Measurements from ENCODE around the gene ZC3H18.

Gene ZC3H18

DNA sequence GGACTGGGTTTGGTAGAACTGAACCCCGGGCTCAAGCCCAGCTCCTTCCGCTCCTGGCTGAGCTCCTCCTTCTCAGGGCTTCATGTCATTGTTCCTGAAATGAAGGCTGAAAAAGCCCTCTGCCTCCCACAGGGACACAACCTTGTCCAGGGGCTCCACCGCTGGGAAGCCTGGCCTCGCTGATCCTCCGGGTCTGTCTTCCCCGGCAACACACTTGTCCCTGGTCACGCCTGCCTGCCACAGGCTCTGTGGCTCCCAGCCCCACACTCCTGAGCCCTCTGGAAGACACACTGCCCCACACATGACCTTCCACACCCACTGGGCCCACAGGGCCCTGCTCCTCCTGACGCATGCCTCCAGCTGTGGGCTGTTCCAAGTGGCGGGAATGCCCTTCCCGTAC, 18.0 kb upstream of the ZC3H18 start:
- DNase-seq = no peak

DNA sequence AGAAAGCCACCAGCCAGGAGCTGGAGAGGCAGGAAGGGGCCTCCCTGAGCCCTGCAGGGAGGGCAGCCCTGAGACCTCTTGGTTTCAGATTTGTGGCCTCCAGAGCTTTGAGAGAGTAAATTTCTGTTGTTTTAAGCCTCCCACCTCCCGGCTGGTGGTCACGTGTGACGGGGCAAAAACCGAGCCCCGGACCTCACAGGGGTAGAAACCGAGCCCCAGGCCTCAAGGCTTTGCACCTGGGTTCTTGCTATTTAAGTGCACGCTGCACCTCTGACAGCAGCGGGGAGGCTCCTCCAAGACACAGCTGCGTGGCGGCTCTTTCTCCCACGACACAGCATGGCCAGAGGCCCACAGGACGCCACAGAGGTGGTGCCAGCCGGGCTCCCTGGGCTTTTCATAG, 17.4 kb upstream of the ZC3H18 start:
- DNase-seq = no peak

DNA sequence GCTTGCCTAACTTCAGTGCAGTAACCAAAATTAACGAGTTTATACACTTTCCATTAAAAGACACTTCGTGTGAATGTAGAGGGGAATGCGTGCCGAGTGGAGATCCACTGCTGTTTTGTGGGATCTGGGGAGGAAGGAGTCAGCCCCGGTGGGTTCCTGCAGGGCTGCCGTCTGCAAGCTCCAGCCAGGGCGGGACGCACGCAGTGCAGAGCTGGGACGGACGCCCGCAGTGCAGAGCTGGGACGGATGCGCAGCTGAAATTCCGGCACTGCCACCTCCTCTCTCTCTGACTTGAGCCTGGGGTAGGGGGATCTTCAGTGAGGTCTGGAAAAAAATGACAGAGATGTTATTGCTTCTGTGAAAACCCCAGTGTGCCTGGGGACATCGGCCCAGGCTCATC, 16.5 kb upstream of the ZC3H18 start:
- no peak for DNase-seq

DNA sequence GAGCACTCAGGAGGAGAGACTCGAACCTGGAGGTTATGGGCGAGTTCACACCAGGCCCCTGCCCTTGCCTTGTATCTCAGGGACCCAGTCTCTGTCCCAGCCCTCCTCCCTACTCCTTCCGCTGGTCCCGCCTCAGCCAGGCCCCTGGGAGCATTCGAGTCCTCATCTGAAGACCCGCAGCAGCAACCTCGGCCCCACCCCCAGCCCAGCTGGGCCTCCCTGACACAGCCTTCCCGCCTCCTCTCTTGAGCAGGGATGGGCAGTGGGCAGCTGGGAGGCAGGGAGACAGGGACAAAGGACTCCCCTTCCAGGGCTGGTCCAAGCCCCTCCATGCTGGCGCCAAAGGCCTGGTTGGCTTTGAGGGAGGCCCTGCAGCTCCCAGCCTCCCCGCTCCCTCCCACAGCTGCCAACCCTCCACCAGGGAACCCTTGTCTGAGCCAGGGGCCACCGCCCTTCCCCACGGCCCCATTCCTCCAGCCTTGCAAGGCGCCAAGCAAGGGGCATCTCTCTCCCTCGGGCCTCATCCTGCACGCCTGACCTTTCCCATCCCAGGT, 15.4 kb upstream of the ZC3H18 start:
- DNase-seq = no peak

DNA sequence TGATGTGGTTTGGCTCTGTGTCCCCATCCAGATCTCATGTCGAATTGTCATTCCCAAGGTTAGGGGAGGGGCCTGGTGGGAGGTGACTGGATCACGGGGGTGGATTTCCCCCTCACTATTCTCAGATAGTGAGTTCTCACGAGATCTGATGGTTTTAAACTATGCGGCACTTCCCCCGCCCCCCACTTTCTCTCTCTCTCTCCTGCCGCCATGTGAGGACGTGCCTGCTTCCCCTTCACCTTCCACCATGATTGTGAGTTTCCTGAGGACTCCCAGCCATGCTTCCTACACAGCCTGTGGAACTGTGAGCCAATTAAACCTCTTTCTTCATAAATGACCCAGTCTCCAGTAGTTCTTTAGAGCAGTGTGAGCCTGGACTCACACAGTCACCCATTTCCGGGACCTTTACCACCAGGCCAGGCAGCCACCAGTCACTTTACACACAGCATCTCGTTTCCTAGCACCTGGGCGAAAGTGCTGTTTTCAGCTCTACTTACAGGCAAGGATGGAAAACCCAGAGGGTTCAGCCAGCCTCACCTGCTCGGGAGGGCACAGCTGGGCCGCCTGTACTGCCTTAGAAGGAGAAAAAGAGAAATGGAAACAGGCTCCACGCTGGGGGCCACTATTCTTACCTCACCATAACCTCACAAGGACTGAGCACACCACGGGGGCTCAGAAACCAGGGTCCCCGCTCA, 13.8 kb upstream of the ZC3H18 start:
- no peak for DNase-seq

DNA sequence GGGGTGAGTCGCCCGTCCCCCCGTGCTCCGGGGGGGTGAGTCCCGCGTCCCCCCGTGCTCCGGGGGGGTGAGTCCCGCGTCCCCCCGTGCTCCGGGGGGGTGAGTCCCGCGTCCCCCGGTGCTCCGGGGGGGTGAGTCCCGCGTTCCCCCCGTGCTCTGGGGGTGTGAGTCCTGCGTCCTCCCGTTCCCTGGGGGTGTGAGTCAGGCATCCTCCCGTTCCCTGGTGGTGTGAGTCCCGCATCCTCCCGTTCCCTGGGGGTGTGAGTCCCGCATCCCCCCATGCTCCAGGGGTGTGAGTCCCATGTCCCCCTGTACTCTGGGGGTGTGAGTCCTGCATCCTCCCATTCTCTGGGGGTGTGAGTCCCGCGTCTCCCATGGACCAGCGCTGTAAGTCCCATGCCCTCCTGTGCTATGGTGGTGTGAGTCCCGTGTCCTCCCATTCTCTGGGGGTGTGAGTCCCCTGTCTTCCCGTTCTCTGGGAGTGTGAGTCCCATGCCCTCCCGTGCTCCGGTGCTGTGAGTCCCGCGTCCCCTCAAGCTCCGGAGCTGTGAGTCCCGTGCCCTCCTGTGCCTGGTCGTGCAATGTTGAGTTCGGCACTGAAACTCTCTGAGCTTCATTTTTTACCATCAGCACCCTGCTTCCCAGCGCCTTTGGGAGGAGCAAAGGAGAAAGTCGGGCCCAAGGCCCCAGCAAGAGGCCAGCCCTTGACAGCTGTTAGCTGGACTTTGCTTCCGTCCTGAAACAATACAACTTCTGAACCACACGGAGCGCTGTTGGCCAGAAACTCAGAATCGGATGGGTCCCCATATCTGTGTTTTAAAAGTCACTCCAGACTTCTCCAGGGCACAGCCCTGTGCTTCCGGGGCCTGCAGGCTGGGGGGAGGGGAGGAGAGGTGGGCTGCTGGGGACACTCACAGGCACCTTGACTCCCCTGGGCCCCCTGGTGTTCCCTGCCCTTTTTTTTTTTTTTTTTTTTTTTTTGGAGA, 11.5 kb upstream of the ZC3H18 start:
- no peak for DNase-seq

DNA sequence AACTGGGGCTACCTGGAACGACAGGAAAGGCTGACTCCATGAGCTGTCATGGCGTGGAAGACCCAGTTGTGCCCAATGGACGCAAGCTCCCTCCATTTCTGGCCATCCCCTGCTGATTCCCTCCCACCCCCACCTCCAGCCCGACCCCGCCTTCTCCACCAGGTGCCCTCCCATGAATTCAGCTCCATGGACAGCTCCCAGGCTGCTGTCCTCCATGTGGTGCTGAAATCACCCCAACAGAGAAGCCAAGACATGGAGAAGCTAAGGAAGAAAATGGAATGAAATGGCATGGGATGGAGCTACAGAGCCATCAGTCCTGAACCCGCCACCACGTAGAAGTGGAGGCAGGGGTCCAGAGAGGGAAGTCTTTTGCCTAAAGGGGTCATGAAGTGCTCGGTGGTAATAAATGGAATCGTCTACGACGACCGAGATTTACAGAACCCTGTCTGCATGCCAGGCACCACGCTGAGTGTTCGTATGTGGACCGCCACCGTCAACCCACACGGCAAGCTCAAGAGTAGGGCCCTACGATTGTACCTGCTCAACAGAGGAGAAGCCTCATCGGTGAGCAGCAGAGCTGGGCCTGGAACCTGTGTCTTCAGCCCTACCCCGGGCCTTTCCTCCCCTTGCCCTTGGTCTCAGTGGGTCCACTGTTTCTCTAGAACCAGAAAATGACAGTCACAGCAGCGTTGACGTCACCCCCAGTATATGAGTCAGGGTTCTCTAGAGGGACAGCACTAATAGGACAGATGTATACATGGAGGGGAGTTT, 9.3 kb upstream of the ZC3H18 start:
- no peak for DNase-seq

DNA sequence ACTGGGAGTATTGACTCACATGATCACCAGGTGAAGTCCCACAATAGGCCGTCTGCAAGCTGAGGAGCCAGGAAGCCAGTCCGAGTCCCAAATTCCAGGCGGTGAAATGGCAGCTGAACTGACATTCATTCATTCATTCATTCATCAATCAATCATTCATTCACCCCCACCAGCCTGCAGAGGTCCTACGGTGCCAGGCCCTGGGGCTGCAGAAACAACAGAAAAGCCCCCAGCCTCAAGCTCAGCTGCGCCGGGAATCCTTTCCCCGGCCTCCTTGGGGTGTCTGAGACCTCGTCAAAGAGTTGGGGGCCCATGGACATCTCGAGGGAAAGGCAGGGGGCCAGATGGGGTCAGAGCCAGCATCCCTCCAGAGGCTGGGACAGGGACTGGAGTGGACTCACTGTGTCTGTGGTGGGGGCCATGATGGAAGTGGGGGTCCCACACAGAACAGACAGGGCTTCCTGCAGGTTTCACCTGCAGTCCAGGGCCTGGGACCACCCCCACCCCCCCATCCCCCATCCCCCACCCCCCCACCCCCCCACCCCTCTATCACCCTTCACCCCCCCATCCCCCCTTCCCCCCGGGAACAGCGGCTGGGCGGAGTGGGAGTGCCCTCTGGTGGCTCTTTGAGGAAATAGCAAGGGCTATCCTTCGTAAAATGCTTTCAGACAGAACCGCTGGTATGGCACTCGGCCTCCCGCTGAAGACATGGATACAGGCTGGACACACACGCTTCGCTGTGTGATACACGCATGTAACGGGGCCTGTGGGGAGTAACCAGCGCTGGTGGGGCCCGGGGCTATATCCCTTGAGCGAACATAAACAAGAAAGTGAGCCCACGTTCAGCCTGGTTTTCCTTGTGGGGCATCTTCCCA, 8.5 kb upstream of the ZC3H18 start:
- DNase-seq = peak; percentile 46

DNA sequence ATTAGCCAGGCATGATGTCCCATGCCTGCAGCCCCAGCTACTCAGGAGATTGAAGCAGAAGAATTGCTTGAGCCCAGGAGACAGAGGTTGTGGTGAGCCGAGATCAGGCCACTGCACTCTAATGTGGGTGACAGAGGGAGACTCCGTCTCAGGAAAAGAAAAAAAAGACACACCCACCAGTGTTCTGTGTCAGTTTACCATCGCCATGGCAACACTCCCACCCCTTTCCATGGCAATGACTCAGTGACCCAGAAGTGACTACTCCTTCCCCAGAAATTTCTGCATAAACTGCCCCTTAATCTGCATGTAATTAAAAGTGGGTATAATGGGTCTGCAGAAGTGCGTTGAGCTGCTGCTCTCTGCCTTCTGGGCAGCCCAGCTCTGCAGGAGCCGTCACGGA, 4.0 kb upstream of the ZC3H18 start:
- DNase-seq = no peak

DNA sequence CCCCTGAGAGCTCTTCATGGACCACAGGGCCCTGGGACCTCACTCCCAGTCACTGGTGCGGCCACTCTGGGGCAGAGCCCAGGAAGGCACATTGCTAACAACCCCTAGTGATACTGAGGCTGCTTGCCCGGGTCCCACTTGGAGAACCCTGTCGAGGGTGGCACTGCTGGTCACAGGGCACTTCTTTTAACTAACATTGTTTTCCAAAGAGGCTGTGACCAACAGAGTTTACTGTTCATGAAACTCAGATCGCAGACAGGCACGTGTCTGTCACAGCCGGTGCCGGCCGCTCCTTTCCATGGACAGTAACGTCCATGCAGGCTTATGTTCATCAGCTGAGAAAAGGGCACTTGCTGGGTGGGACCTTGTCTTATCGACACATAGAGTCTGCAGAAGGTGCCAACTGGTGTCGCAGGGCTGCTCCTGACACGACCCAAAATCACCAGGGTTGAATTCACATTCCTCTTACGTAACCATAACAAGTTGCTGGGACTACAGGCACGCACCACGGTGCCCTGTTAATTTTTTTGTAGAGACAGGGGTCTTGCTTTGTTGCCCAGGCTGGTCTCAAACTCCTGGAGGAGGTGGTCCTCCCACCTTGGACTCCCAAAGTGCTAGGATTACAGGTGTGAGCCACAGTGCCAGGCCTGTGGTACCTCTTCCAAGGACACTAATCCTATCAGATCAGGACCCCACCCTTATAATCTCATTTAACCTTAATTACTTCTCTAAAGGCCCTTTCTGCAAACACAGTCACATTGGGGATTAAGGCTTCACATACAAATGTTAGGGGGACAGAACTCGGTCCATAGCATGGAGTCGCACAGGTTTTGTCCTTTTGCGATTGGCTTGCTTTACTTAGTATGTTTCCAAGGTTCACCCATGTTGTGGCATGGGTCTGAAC, 1.2 kb upstream of the ZC3H18 start:
- DNase-seq = no peak

DNA sequence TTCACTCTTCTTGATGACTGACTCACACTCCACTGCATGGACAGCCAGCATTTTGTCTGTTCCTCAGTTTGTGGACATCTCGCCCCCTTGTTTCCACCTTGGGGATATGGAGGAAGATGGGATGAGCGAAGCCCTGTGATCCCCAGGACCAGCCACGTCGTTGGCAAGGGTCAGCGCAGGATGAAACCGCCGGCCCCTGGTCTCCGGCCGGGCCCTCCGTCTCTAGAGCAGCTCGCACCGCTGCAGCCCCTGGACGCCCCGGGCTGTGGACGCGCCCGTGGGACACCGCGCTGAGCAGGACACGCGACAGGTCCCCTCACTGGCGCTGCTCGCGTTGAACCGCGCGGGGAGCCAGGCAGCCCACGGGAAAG, 604 bp upstream of the ZC3H18 start:
- DNase-seq = no peak

DNA sequence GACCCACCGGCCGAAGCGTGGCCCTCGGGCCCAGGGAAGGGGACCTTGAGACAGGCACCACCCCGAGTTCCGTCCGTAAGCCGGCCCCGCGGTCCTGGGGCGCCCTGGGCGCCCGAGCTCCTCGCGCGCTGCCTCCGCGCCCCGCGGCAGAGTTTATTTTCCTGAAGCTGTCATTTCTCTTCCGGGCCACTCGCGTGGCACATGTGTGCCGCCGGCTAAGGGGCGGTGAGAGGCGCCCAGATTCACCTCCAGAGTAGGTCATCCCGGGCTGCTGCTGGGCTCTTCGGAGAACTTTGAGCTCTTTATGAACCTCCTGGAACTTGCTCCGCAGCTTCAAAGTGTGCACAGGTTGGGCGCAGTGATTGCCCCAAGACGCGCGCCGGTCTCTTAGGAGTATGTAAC, 489 bp downstream of the ZC3H18 start:
- peak; percentile 48 for DNase-seq

DNA sequence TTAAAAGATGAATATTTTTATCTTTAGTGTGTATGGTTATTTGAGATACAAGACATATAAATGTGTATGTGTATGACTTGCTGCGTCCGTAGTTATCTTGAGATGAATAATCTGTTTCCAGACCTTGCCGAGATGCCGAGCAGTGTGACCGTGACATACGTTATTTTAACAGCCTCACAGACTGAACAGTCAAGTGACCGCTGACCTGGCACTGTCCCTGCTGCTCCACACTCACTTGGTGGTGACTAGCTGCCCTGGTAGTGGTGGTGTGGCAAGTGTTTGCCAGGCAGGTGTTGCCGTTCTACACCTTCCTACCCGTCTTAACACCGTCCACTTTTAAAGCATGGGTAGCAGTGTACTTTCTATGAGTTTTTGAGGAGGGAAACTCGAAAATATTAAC, 5.0 kb downstream of the ZC3H18 start:
- DNase-seq = no peak

DNA sequence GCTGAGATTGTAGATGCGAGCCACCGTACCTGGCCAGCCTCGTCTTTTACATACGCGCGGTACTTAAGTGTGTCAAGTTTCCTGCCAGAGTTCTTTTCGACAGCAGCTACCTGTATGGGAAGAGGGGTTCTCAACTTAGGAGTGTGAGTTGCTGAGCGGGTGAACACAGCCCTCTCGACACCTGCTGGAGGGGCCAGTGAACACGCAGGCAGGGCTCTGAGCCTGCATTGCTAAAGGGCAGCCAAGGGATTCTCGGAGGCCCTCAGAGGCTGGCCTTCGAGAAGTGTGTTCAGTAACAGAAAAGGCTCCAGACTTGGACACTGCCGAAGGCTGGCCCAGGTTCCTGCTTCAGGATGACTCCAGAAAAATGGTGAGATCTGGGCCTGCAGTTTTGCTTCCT, 6.1 kb downstream of the ZC3H18 start:
- DNase-seq = no peak

DNA sequence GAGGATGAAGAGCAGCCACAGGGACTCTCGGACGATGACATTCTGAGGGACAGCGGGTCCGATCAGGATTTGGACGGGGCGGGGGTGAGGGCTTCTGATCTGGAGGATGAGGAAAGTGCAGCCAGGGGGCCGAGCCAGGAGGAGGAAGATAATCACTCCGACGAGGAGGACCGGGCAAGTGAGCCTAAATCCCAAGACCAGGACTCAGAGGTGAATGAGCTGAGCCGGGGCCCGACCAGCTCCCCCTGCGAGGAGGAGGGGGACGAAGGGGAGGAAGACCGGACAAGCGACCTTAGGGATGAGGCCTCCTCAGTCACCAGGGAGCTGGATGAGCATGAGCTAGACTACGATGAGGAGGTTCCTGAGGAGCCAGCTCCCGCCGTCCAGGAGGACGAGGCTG, 7.0 kb downstream of the ZC3H18 start:
- DNase-seq = no peak

DNA sequence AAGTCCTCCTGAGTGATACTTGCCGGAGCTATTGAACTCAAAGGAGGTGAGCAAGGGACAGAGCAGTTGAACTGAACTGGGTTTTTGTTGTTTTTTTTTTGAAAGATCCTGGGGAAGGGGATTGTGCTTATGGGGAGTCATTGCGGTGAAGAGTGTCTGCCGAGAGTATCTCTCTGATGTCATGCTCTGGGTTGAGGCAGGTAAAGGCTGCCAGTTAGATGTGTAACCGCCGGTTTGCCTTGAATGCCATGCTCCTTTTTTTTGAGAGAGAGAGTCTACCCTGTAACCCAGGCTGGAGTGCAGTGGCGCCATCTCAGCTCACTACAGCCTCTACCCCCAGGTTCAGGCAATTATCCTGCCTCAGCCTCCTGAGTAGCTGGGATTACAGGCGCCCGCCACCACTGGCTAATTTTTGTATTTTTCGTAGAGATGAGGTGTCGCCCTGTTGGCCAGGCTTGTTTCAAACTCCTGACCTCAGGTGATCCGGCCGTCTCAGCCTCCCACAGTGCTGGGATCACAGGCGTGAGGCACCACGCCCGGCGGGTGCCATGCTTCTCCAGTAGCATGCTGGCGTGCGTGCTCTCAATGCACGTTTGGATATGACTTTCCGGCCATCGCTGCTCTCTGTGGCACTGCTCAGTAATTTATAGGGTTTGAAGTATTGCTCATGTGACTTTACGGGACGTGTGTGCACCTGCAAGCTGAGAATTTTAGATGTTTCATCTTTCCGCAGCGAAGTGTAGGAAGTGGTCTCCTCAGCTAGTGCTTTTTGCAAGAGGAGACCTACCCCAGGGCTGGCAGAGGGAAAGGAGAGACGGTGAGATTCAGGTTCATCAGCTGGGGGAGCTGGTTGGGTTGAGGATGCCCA, 8.5 kb downstream of the ZC3H18 start:
- DNase-seq = no peak

DNA sequence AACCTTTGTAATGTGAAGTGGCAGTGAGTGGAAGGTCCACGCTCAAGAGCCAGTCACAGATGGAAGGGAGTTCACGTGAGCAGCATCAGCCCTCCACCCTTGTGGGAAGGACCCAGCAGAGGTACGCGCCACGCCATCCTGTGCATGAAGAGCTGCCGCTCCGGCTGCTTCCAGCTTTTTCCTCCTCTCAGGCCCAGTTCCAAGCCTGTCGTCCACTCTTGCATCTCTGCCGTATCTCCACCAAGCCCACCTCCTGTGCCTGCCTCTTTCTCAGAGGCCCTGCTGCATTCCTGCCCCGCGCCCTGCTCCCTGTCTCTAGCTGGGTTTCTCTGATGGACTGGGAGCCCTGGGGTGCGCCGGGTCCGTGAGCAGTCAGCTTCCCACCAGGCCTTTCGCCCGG, 10.2 kb downstream of the ZC3H18 start:
- no peak for DNase-seq

DNA sequence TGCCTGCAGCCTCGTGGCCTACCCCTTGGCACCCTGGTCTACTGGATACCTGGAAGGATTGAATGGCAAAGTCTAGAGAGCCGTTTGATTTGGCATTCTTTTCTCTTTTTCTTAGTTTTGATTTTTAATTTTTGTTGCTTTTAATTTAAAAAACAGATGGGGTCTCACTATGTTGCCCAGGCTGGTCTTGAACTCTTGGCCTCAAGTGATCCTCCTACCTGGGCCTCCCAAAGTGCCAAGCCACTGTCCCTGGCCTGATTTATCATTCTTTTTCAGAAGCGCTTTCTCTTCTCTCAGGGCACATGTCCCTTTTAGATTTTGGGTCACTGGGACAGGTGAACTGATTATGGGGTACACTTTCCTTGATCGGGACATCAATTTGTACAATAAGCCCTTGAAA, 10.8 kb downstream of the ZC3H18 start:
- no peak for DNase-seq

DNA sequence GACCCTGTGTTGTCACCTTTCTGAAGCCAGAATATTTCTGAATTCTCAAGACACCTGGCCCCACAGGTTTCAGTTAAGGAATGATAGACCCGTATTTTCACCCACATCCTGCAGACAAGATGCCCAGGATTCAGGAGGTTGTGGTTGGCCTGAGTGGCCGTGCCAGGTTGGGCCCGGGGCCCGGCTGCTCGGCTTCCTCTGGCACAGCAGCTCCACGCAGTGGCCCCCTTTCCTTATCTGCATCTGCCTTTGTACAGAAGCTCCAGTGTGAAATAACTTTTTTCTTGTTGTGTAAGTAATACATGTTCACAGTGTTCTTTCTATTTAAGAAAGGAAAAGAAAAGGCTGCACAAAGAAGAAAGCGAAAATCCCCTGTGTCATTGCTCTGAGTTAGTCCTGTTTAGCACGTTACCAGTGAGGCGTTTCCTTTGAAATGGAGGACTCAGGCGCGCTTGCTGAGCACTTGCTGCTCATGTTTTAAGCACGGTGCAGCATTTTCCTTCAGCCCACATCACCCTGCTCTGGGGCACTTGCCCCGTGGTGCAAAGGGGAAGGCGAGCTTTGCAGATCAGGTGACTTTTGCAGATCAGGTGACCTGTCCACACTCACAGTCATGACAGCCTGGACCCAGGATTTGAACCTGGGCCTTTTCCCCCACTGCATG, 12.8 kb downstream of the ZC3H18 start:
- DNase-seq = no peak
